ENCODE measurements around the gene PPP2R3A.

DNA sequence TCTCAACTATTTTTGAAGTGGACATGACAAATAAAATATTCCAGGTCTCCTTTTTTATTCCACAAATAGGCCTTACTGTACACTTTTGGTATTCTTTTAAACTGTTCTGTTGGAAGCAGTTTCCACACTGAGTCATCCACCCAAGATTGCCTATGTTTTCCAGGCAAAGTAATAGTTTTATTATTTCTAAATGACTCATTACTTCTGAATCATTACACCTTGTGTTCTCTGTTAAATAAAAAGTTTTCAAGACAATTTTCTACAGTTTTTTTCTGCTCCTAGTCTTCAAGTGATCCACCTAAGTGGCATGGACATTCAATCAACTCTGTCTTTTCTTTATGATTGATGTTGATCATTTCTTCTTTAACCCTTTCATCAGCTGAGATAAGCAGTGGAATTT, 26.5 kb downstream of the PPP2R3A start:
- TF ChIP-seq, protein P1, sequence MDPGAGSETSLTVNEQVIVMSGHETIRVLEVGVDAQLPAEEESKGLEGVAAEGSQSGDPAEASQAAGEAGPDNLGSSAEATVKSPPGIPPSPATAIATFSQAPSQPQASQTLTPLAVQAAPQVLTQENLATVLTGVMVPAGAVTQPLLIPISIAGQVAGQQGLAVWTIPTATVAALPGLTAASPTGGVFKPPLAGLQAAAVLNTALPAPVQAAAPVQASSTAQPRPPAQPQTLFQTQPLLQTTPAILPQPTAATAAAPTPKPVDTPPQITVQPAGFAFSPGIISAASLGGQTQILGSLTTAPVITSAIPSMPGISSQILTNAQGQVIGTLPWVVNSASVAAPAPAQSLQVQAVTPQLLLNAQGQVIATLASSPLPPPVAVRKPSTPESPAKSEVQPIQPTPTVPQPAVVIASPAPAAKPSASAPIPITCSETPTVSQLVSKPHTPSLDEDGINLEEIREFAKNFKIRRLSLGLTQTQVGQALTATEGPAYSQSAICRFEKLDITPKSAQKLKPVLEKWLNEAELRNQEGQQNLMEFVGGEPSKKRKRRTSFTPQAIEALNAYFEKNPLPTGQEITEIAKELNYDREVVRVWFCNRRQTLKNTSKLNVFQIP (CRISPR knock-in tag; IDR thresholded peaks at IDR 0.05; ENCODE audit: borderline replicate concordance, low read depth) = no peak
- no peak for TF ChIP-seq ZFP30 (CRISPR knock-in tag; IDR thresholded peaks at IDR 0.05)

Measured in SK-N-SH treated with all-trans-retinoic acid at 6 μM for 48 hours (cell line).